ENCODE data around the gene HDAC5. TPM values are rescaled to one million over a fixed set of nuclear protein-coding genes. Genes with fewer than 3 reads are reported as not detected.
"Not testable (repeated sequence)": the region's sequence is repeated elsewhere in the genome, so short reads cannot be mapped to it uniquely, and the experiment has no call there.

The HDAC5 gene
- total and polyA plus RNA-seq, 2 donors from 2014 or later, result 25.3 to 35.6 TPM

- Histone ChIP-seq H3K9ac (ENCODE audit: low read length in 3 of 3) (no peak overlapping the region), H3K36me3 (ENCODE audit: control insufficient read depth in 2 of 3, insufficient read depth in 3 of 3, low read length in 3 of 3) (peaks cover 0 to 10% (median 0%) of the 10 kb centered on the region in 3 donors), H3K4me1 (ENCODE audit: control insufficient read depth in 2 of 3, insufficient read depth in 2 of 3, low read depth in 1 of 3, low read length in 3 of 3) (peaks cover 0 to 27% (median 16%) of the 10 kb centered on the region in 3 donors), H3K27me3 (ENCODE audit: control insufficient read depth, insufficient read depth, low read length) (no peaks in the 10 kb centered on the region), H3K27ac (ENCODE audit: low read depth in 2 of 2, low read length in 2 of 2) (no peak overlapping the region), H3K4me3 (ENCODE audit: low read length in 3 of 3) (no peak overlapping the region), H3K9me3 (ENCODE audit: control insufficient read depth in 2 of 3, insufficient read depth in 1 of 3, low read length in 3 of 3) (no peaks in the 10 kb centered on the region)
- no peak for FAIRE-seq
- intact Hi-C loops (cut with DNase I), result no loop called here
- DNase-seq, result no peak
- no peak for TF ChIP-seq CTCF (IDR thresholded peaks at IDR 0.05; ENCODE audit: borderline replicate concordance, extremely low read depth, insufficient read depth)
Measured at GRCh38 chr17:44105483-44105882, 18.0 kb downstream of the HDAC5 start.

- no peak overlapping the region for H3K4me3 ChIP-seq (ENCODE audit: low read length in 3 of 3)
- no peaks in the 10 kb centered on the region for H3K9me3 ChIP-seq (ENCODE audit: control insufficient read depth in 2 of 3, insufficient read depth in 1 of 3, low read length in 3 of 3)
- peaks cover 0 to 14% (median 0%) of the 10 kb centered on the region in 3 donors for H3K36me3 ChIP-seq (ENCODE audit: control insufficient read depth in 2 of 3, insufficient read depth in 3 of 3, low read length in 3 of 3)
- H3K9ac ChIP-seq (ENCODE audit: low read length in 3 of 3), result no peak overlapping the region
- peaks cover 0 to 7% (median 1%) of the 10 kb centered on the region in 3 donors for H3K4me1 ChIP-seq (ENCODE audit: control insufficient read depth in 2 of 3, insufficient read depth in 2 of 3, low read depth in 1 of 3, low read length in 3 of 3)
- H3K27me3 ChIP-seq (ENCODE audit: control insufficient read depth, insufficient read depth, low read length), result no peaks in the 10 kb centered on the region
- FAIRE-seq (no peak), DNase-seq (no peak)
- TF ChIP-seq CTCF (IDR thresholded peaks at IDR 0.05; ENCODE audit: borderline replicate concordance, extremely low read depth, insufficient read depth), result no peak
- intact Hi-C loops (cut with DNase I), result no loop called here
- H3K27ac ChIP-seq (ENCODE audit: low read depth in 2 of 2, low read length in 2 of 2), result no peak overlapping the region
Measured at GRCh38 chr17:44102849-44103622, 20.4 kb downstream of the HDAC5 start.

GRCh38 chr17:44101858-44102257, 21.6 kb downstream of the HDAC5 start:
- H3K27ac ChIP-seq (ENCODE audit: low read depth in 2 of 2, low read length in 2 of 2); H3K4me3 ChIP-seq (ENCODE audit: low read length in 3 of 3); H3K9me3 ChIP-seq (ENCODE audit: control insufficient read depth in 2 of 3, insufficient read depth in 1 of 3, low read length in 3 of 3); FAIRE-seq; intact Hi-C loops (cut with DNase I); H3K9ac ChIP-seq (ENCODE audit: low read length in 3 of 3); DNase-seq; H3K27me3 ChIP-seq (ENCODE audit: control insufficient read depth, insufficient read depth, low read length): not testable (repeated sequence)
- Histone ChIP-seq H3K4me1 (ENCODE audit: control insufficient read depth in 2 of 3, insufficient read depth in 2 of 3, low read depth in 1 of 3, low read length in 3 of 3) (peaks cover 0 to 13% (median 13%) of the 10 kb centered on the region in 3 donors), H3K36me3 (ENCODE audit: control insufficient read depth in 2 of 3, insufficient read depth in 3 of 3, low read length in 3 of 3) (peaks cover 0 to 14% (median 0%) of the 10 kb centered on the region in 3 donors)

- Histone ChIP-seq H3K36me3 (ENCODE audit: control insufficient read depth in 2 of 3, insufficient read depth in 3 of 3, low read length in 3 of 3) (peaks cover 0 to 15% (median 2%) of the 10 kb centered on the region in 3 donors), H3K9ac (ENCODE audit: low read length in 3 of 3) (no peak overlapping the region), H3K4me1 (ENCODE audit: control insufficient read depth in 2 of 3, insufficient read depth in 2 of 3, low read depth in 1 of 3, low read length in 3 of 3) (peaks cover 2 to 22% (median 13%) of the 10 kb centered on the region in 3 donors), H3K27me3 (ENCODE audit: control insufficient read depth, insufficient read depth, low read length) (no peaks in the 10 kb centered on the region), H3K4me3 (ENCODE audit: low read length in 3 of 3) (no peak overlapping the region), H3K9me3 (ENCODE audit: control insufficient read depth in 2 of 3, insufficient read depth in 1 of 3, low read length in 3 of 3) (no peaks in the 10 kb centered on the region), H3K27ac (ENCODE audit: low read depth in 2 of 2, low read length in 2 of 2) (peak overlapping the region in 1 of 2 donors; percentile 49)
- DNase-seq (no peak), FAIRE-seq (no peak)
- no peak for TF ChIP-seq CTCF (IDR thresholded peaks at IDR 0.05; ENCODE audit: borderline replicate concordance, extremely low read depth, insufficient read depth)
- intact Hi-C loops (cut with DNase I), result no loop called here
Measured at GRCh38 chr17:44097110-44097958, 26.1 kb downstream of the HDAC5 start.

Measured in kidney (tissue), 14 donors.